H9 (cell line): ENCODE measurements around the gene PRKCA. TPM values are rescaled to one million over a fixed set of nuclear protein-coding genes. Genes with fewer than 3 reads are reported as not detected.

ENCODE experiments used
- DNase-seq: peaks from one replicate; pipeline ENCODE4 v3.0.0-alpha.2; 2017
- H2AFZ ChIP-seq: one replicate; pipeline ENCODE4 v1.6.1; 2013; ENCODE audit warnings: mild to moderate bottlenecking, low read length, control low read depth, moderate library complexity
- H2AK5ac ChIP-seq: 2 replicates; pipeline ENCODE4 v1.6.1; 2013; ENCODE audit warnings: low read length, control low read depth, mixed read lengths; ENCODE audit not compliant: insufficient read length
- H2BK120ac ChIP-seq: one replicate; pipeline ENCODE4 v1.6.1; 2013; ENCODE audit warnings: low read depth, mild to moderate bottlenecking, low read length, control low read depth, inconsistent platforms; ENCODE audit not compliant: poor library complexity, severe bottlenecking
- H2BK12ac ChIP-seq: 2 replicates; pipeline ENCODE4 v1.6.1; 2013; ENCODE audit warnings: low read length, control low read depth, mixed read lengths, low read depth; ENCODE audit not compliant: insufficient read length
- H2BK15ac ChIP-seq: 2 replicates; pipeline ENCODE4 v1.6.1; 2013; ENCODE audit warnings: low read depth, low read length, control low read depth
- H2BK20ac ChIP-seq: one replicate; pipeline ENCODE4 v1.6.1; 2013; ENCODE audit warnings: low read depth, mild to moderate bottlenecking, low read length, control low read depth, inconsistent platforms; ENCODE audit not compliant: poor library complexity, severe bottlenecking
- H2BK5ac ChIP-seq: 2 replicates; pipeline ENCODE4 v1.6.1; 2013; ENCODE audit warnings: low read length, control low read depth, mixed read lengths; ENCODE audit not compliant: insufficient read length
- H3K14ac ChIP-seq: 2 replicates; pipeline ENCODE4 v1.6.1; 2013; ENCODE audit warnings: low read length, control low read depth; ENCODE audit not compliant: insufficient read depth
- H3K18ac ChIP-seq: 2 replicates; pipeline ENCODE4 v1.6.1; 2013; ENCODE audit warnings: low read depth, mild to moderate bottlenecking, mixed read lengths, low read length, control low read depth; ENCODE audit not compliant: insufficient read length
- H3K23ac ChIP-seq: 2 replicates; pipeline ENCODE4 v1.6.1; 2013; ENCODE audit warnings: low read length, control low read depth, mixed read lengths, low read depth; ENCODE audit not compliant: insufficient read length
- H3K23me2 ChIP-seq: 2 replicates; pipeline ENCODE4 v1.6.1; 2013; ENCODE audit warnings: low read depth, mild to moderate bottlenecking, mixed read lengths, low read length, control low read depth; ENCODE audit not compliant: insufficient read length, poor library complexity, severe bottlenecking
- H3K27ac ChIP-seq: 2 replicates; pipeline ENCODE4 v1.5.1; 2013; ENCODE audit warnings: low read length, control low read depth, mixed read lengths, low read depth; ENCODE audit not compliant: insufficient read length
- H3K27me3 ChIP-seq: 2 replicates; pipeline ENCODE4 v1.6.1; 2013; ENCODE audit warnings: low read length, control low read depth, inconsistent platforms; ENCODE audit not compliant: insufficient read depth
- H3K4ac ChIP-seq: 2 replicates; pipeline ENCODE4 v1.6.1; 2013; ENCODE audit warnings: low read depth, mild to moderate bottlenecking, control low read depth, inconsistent platforms, low read length, moderate library complexity
- H3K4me1 ChIP-seq: 2 replicates; pipeline ENCODE4 v1.6.1; 2013; ENCODE audit warnings: low read length, control low read depth, inconsistent platforms; ENCODE audit not compliant: insufficient read depth
- H3K4me2 ChIP-seq: 2 replicates; pipeline ENCODE4 v1.6.1; 2013; ENCODE audit warnings: low read length, control low read depth, mixed read lengths; ENCODE audit not compliant: insufficient read length, insufficient read depth
- H3K56ac ChIP-seq: 2 replicates; pipeline ENCODE4 v1.6.1; 2013; ENCODE audit warnings: low read depth, mild to moderate bottlenecking, mixed read lengths, low read length, control low read depth; ENCODE audit not compliant: insufficient read length
- H3K79me1 ChIP-seq: 2 replicates; pipeline ENCODE4 v1.6.1; 2013; ENCODE audit warnings: low read depth, mild to moderate bottlenecking, moderate library complexity, low read length, control low read depth, inconsistent platforms; ENCODE audit not compliant: insufficient read depth, poor library complexity, severe bottlenecking
- H3K79me2 ChIP-seq: 2 replicates; pipeline ENCODE4 v1.6.1; 2013; ENCODE audit warnings: low read length, control low read depth, inconsistent platforms; ENCODE audit not compliant: insufficient read depth
- H3K9ac ChIP-seq: 2 replicates; pipeline ENCODE4 v1.6.1; 2013; ENCODE audit warnings: low read length, control low read depth, mixed read lengths; ENCODE audit not compliant: insufficient read length; ENCODE audit errors: extremely low read depth
- H3K9me3 ChIP-seq: one replicate; pipeline ENCODE4 v1.6.1; 2013; ENCODE audit warnings: low read depth, low read length, inconsistent platforms; ENCODE audit not compliant: control insufficient read depth
- H3T11ph ChIP-seq: one replicate; pipeline ENCODE4 v1.6.1; 2013; ENCODE audit warnings: mild to moderate bottlenecking, low read length, control low read depth, inconsistent platforms
- H4K20me1 ChIP-seq: one replicate; pipeline ENCODE4 v1.6.1; 2013; ENCODE audit not compliant: control insufficient read depth, insufficient read length, insufficient read depth
- H4K5ac ChIP-seq: 2 replicates; pipeline ENCODE4 v1.6.1; 2013; ENCODE audit warnings: low read depth, mild to moderate bottlenecking, mixed read lengths, low read length, control low read depth; ENCODE audit not compliant: insufficient read length
- H4K8ac ChIP-seq: replicated peaks from 2 replicates; pipeline ENCODE4 v1.6.1; 2013; ENCODE audit warnings: low read length, control low read depth, mixed read lengths, low read depth; ENCODE audit not compliant: insufficient read length
- H4K91ac ChIP-seq: 2 replicates; pipeline ENCODE4 v1.6.1; 2013; ENCODE audit warnings: low read depth, mild to moderate bottlenecking, moderate library complexity, mixed read lengths, low read length, control low read depth; ENCODE audit not compliant: insufficient read length
- H3K27ac Mint-ChIP-seq, 3 experiments: 2 replicates in 2 of 3; 3 replicates in 1 of 3; pipeline ENCODE4 v1.8.0; 2020 to 2021; ENCODE audit warnings: mixed read lengths in 3 of 3, mild to moderate bottlenecking in 1 of 3, moderate library complexity in 1 of 3
- H3K27me3 Mint-ChIP-seq: 2 replicates; pipeline ENCODE4 v1.8.0; 2021; ENCODE audit warnings: low read depth, mild to moderate bottlenecking, moderate library complexity, mixed read lengths
- H3K36me3 Mint-ChIP-seq, 3 experiments: 2 replicates in 2 of 3; 3 replicates in 1 of 3; pipeline ENCODE4 v1.8.0; 2020 to 2021; ENCODE audit warnings: low read depth in 3 of 3, mixed read lengths in 3 of 3; ENCODE audit not compliant: insufficient read depth in 1 of 3
- H3K4me1 Mint-ChIP-seq, 2 experiments: 2 replicates each; pipeline ENCODE4 v1.8.0; 2020; ENCODE audit warnings: mixed read lengths in 2 of 2
- H3K4me3 Mint-ChIP-seq, 2 experiments: 2 replicates in 1 of 2; 3 replicates in 1 of 2; pipeline ENCODE4 v1.8.0; 2020 to 2021; ENCODE audit warnings: mild to moderate bottlenecking in 2 of 2, mixed read lengths in 2 of 2, moderate library complexity in 1 of 2
- H3K9me3 Mint-ChIP-seq, 2 experiments: 2 replicates in 1 of 2; 3 replicates in 1 of 2; pipeline ENCODE4 v1.8.0; 2020; ENCODE audit warnings: mild to moderate bottlenecking in 2 of 2, mixed read lengths in 2 of 2, moderate library complexity in 1 of 2
- WGBS: extraction: QIAGEN DNeasy Blood & Tissue Kit; methylation state at CpG from one replicate; pipeline ENCODE4 v1.1.7; 2013; ENCODE audit warnings: missing lambda C conversion rate, low lambda C conversion rate, mixed read lengths; ENCODE audit not compliant: insufficient read length; ENCODE audit errors: extremely low coverage; 5-methylcytosine and 5-hydroxymethylcytosine counted together
- total RNA-seq: library from RNA; stranded (reverse); gene quantifications from 2 replicates; pipeline ENCODE4 v1.2.1, GENCODE V29; 2021
- TF ChIP-seq, protein P1 (sequence below): fragments of 200-600 bp; sonication (generic); conservative IDR thresholded peaks from 3 replicates; pipeline ENCODE4 v1.8.0; 2021; ENCODE audit warnings: antibody characterized with exemption, mild to moderate bottlenecking

The PRKCA gene
- total RNA-seq, 1 experiment from 2014 or later: 10.5 TPM

DNA sequence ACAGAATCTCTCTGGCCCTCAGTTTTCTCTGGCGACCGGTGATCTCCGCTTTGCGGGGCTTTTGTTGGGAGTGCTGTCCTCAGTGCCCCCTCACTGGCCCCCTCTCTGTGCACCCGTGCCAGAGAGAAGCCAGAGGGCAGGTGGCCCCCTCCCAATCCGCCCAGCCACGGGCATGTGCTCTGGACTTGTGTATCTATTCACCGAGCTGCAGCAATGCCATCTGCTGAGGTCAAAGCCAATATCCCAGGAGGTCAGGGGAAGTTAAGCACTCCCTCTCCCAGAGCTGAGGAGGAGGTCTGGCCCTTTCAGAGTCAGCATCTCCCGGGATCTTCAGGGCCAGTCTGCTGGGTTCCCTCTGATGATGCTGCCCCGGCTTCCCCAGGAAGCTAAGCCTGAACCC is 537.6 kb downstream of the PRKCA start:
- H3K4me1 ChIP-seq: no peaks in the 10 kb centered on the region; the same call in 1 of the 2 replicates
- H3K4me2 ChIP-seq: no peak overlapping the region
- H3K14ac ChIP-seq: no peak overlapping the region
- Mint-ChIP-seq H3K9me3 (peaks cover 2% of the 10 kb centered on the region in 2 experiments; a peak in 3 of 5 replicates), H3K36me3 (peaks cover 0 to 3% (median 0%) of the 10 kb centered on the region in 3 experiments; a peak in 1 of 7 replicates), H3K27ac (no peak overlapping the region; a peak in 1 of 7 replicates), H3K27me3 (peaks cover 32% of the 10 kb centered on the region), H3K4me1 (0 out of 4 replicates have a peak, but pooled peaks cover 0 to 2% of the 10 kb centered on the region in 2 experiments), H3K4me3 (no peak overlapping the region)
- WGBS: no CpG with 5 or more reads among the region's 10 CpGs
- no peaks in the 10 kb centered on the region for H3K27me3 ChIP-seq
- H2BK5ac ChIP-seq: no peak overlapping the region
- peaks cover 4% of the 10 kb centered on the region for H3K23me2 ChIP-seq
- TF ChIP-seq, protein P1, sequence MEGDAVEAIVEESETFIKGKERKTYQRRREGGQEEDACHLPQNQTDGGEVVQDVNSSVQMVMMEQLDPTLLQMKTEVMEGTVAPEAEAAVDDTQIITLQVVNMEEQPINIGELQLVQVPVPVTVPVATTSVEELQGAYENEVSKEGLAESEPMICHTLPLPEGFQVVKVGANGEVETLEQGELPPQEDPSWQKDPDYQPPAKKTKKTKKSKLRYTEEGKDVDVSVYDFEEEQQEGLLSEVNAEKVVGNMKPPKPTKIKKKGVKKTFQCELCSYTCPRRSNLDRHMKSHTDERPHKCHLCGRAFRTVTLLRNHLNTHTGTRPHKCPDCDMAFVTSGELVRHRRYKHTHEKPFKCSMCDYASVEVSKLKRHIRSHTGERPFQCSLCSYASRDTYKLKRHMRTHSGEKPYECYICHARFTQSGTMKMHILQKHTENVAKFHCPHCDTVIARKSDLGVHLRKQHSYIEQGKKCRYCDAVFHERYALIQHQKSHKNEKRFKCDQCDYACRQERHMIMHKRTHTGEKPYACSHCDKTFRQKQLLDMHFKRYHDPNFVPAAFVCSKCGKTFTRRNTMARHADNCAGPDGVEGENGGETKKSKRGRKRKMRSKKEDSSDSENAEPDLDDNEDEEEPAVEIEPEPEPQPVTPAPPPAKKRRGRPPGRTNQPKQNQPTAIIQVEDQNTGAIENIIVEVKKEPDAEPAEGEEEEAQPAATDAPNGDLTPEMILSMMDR: no peak
- H2BK120ac ChIP-seq: no peak overlapping the region
- H3T11ph ChIP-seq: no peak overlapping the region
- no peaks in the 10 kb centered on the region for H3K9me3 ChIP-seq
- no peak overlapping the region for H4K8ac ChIP-seq
- no peaks in the 10 kb centered on the region for H3K79me2 ChIP-seq
- H2BK12ac ChIP-seq: no peak overlapping the region
- no peak overlapping the region for H2AFZ ChIP-seq
- H4K91ac ChIP-seq: no peak overlapping the region
- no peaks in the 10 kb centered on the region for H4K20me1 ChIP-seq
- H2BK15ac ChIP-seq: no peak overlapping the region
- no peak overlapping the region for H3K56ac ChIP-seq
- no peak overlapping the region for H3K18ac ChIP-seq
- no peak overlapping the region for H3K9ac ChIP-seq
- H4K5ac ChIP-seq: no peak overlapping the region
- no peak overlapping the region for H3K27ac ChIP-seq
- no peak overlapping the region for H3K4ac ChIP-seq
- H2AK5ac ChIP-seq: no peak overlapping the region
- no peaks in the 10 kb centered on the region for H3K79me1 ChIP-seq
- no peak for DNase-seq
- H3K23ac ChIP-seq: no peak overlapping the region
- no peak overlapping the region for H2BK20ac ChIP-seq
